Brain microvascular endothelial cell (primary cell): ENCODE data around the gene TPP1.

Source experiments
- DNase-seq: peaks from one replicate; pipeline ENCODE4 v3.0.0-alpha.2; 2020
- H3K27ac ChIP-seq: fragments of 250-450 bp; sonication (Bioruptor Pico); 2 replicates; pipeline ENCODE4 v1.5.1; 2020; ENCODE audit warnings: mild to moderate bottlenecking, moderate library complexity
- H3K27me3 ChIP-seq: fragments of 250-450 bp; sonication (Bioruptor Pico); replicated peaks from 2 replicates; pipeline ENCODE4 v1.5.1; 2020; ENCODE audit warnings: mild to moderate bottlenecking
- H3K36me3 ChIP-seq: fragments of 250-450 bp; sonication (Bioruptor Pico); replicated peaks from 2 replicates; pipeline ENCODE4 v1.5.1; 2020; ENCODE audit warnings: mild to moderate bottlenecking
- H3K4me3 ChIP-seq: 2 replicates; pipeline ENCODE4 v1.5.1; 2011; ENCODE audit warnings: low read depth, mild to moderate bottlenecking, control low read depth, low read length, moderate library complexity
- CTCF ChIP-seq: IDR thresholded peaks from 2 replicates; pipeline ENCODE4 v1.5.1; 2011; ENCODE audit warnings: low read depth, mild to moderate bottlenecking, moderate library complexity, low read length, control low read depth, inconsistent platforms; ENCODE audit errors: missing control alignments
- in situ Hi-C: cut with HindIII; loops from 2 replicates; pipeline ENCODE4 v1.10.0; 2017; ENCODE audit warnings: low sequenced_read_pairs, low pct_ligation_motif_present

The TPP1 gene

DNA sequence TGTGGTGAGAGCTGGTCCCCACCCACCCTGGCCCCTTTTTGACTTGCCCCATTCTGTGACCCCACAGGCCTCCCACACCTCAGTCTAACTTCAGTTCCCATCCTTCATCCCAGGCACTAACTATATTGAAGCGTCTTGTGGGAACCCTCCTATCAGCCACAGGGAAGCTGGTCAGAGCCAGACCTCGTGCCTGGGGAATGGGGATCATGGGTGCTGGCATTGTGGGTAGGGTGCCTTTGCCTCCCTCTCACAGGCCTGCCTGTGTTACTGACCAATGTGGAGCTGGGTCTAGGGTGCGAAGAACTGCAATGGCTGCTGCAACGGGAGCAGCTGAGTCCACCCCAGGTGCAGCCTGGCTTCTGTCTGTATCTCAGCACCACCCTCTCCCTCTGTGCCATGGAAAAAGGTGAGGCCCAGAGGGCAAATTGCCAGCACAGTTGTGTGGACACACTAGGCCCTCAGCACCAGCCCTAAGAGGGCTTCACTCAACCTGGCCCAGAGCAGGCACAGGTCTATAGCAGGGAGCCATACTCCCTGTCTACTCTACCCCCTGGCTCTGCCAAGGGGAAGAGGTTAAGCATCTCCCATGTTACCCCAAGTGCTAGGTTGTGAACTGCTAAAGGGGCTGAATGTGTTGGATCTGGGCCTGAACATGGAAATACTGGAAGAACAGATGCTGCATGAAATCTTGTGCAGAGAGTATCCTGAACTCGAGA, 53.1 kb downstream of the TPP1 start:
- no peak overlapping the region for H3K4me3 ChIP-seq
- DNase-seq: no peak
- no peak overlapping the region for H3K27ac ChIP-seq
- in situ Hi-C loops: no loop called here
- no peaks in the 10 kb centered on the region for H3K27me3 ChIP-seq
- no peaks in the 10 kb centered on the region for H3K36me3 ChIP-seq
- no peak for TF ChIP-seq CTCF

DNA sequence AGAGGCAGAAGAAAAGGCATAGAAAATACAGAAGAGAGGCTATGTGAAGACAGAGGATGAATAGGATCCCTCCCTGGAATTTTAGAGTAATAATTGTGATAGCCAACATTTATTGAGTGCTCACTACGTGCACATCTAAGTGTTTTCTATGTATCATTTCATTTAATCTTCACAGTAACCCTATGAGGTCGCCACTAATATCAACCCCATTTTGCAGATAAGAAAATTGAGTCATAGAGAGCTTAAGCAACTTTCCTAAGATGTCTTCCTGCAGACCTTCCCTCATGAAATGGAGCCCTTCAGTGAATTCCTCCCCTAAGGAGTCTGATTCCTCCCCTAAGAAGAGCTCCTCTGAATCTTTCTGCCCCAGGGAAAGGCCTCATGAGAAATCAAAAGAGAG, 53.9 kb downstream of the TPP1 start:
- no peak for TF ChIP-seq CTCF
- H3K36me3 ChIP-seq: no peaks in the 10 kb centered on the region
- DNase-seq: no peak
- in situ Hi-C loops: no loop called here
- H3K27ac ChIP-seq: no peak overlapping the region
- H3K4me3 ChIP-seq: no peak overlapping the region
- H3K27me3 ChIP-seq: no peaks in the 10 kb centered on the region

GRCh38 chr11:6563667-6564066, 55.6 kb downstream of the TPP1 start:
- Histone ChIP-seq H3K27me3 (no peaks in the 10 kb centered on the region), H3K4me3 (no peak overlapping the region), H3K36me3 (no peaks in the 10 kb centered on the region), H3K27ac (no peak overlapping the region)
- in situ Hi-C loops: no loop called here
- DNase-seq: no peak
- TF ChIP-seq CTCF: no peak

DNA sequence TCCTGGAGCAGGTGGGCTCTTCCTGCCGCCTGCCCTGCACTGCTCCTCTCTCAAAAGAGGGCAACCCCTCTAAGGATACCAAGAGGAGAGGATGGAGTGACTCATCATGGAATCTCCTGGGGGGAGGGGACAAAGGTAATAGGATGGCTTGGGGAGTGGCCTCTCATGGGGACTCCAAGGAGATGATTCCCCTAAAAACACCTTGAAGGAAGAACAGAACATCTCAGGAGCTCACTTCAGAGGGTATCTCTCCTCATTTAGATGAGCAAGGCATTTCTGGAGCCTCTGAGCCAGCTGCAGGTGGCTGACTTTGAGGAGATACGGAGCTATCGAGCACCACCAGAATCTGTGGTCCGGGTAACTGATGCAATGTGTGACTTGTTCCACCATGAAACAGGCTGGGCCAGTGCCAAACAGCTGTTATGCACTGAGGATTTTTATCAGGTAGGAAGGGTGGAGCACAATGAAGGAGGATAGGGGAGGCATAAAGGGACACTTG, 56.1 kb downstream of the TPP1 start:
- in situ Hi-C loops: no loop called here
- DNase-seq: no peak
- H3K4me3 ChIP-seq: no peak overlapping the region
- H3K27me3 ChIP-seq: no peaks in the 10 kb centered on the region
- no peak overlapping the region for H3K27ac ChIP-seq
- H3K36me3 ChIP-seq: no peaks in the 10 kb centered on the region
- no peak for TF ChIP-seq CTCF
